SKM-1 (cell line): ENCODE results near the gene WSB1.

ENCODE experiments used
- DNase-seq: peaks from one replicate; lab custom pipeline; 2025; ENCODE audit not compliant: unreplicated experiment; lab: John Stamatoyannopoulos, UW

Gene WSB1

DNA sequence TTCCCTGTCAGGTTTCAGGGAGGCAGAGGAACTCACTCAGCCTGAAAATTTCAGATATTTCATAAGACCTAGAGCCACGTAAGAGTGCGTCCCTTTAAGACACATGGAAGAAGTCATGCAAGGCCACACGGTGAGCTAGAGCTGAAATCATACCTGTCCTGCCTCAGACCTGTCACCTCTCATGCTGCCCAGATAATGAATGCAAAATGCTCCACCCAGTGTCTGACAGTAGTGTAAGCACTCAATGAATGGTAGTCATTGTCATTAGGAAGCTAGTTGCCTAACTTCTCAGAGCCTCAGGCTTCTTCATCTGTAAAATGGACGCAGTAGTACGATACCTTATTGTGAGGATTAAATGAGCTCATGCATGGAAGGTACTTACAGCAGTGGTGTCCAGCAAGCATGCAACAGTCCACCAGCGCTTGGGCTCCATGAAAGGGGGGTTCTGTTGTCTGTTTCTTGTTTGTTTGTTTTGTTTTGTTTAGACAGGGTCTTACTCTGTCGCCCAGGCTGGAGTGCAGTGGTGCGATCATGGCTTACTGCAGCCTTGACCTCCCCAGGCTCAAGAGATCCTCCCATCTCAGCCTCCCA is 60.7 kb downstream of the WSB1 start:
- DNase-seq: no peak

- DNase-seq: no peak
These were observed 61.5 kb downstream of the WSB1 start for GRCh38 chr17:27355419-27355818.

- no peak for DNase-seq
These were observed 62.3 kb downstream of the WSB1 start for GRCh38 chr17:27356091-27356705.

GRCh38 chr17:27357236-27357635 is 63.3 kb downstream of the WSB1 start:
- DNase-seq: no peak

GRCh38 chr17:27360507-27360906 is 66.6 kb downstream of the WSB1 start:
- DNase-seq: no peak

- no peak for DNase-seq
These were observed 67.8 kb downstream of the WSB1 start for GRCh38 chr17:27361695-27362094.

DNA sequence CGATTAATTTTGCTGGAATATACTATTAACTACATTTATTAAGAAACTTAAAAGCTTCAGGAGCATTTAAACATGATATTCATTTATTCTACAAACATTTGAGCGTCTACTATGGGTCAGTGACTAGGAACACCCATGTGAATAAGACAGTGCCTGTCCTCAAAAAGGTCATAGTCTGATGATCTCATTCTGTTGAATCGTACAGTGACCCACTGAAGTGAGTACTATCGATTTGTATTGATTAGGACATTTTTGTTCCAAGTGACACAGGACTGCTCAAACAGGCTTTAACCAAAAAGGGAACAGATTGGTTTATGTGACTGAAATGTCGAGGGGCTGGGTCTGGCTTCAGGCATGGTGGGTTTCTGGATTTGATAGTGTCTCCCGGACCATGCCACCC is 68.6 kb downstream of the WSB1 start:
- DNase-seq: no peak

DNA sequence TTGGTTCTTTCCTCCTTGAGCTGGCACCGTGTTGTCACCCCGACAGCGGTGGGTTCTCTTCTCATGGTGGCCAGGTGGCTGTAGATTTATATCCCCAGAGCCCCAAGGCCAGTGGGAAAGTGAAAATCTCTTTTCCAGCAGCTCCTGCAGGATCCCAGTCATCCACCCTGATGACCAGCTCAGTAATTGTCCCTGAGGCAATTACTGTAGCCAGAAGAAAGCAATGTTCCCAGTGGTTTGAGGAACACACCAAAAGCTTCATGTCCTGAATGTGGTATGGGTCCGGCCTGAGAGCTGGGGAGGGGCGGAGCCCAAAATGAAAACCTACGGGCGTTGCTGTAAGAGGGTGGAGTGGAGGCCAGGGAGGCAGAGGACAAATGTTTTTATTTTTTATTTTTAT is 69.0 kb downstream of the WSB1 start:
- no peak for DNase-seq

GRCh38 chr17:27363326-27363725 is 69.4 kb downstream of the WSB1 start:
- DNase-seq: no peak
